Bladder microvascular endothelial cell (primary cell): Measurements from ENCODE around the gene CENPH. TPM values are rescaled to one million over a fixed set of nuclear protein-coding genes. Genes with fewer than 3 reads are reported as not detected.

ENCODE experiments used
- total RNA-seq: library from RNA; depleted of rRNA; stranded (reverse); fragments of >200 nt; gene quantifications from 2 replicates; pipeline ENCODE4 v1.2.3, GENCODE V29; 2014

CENPH gene, protein sequence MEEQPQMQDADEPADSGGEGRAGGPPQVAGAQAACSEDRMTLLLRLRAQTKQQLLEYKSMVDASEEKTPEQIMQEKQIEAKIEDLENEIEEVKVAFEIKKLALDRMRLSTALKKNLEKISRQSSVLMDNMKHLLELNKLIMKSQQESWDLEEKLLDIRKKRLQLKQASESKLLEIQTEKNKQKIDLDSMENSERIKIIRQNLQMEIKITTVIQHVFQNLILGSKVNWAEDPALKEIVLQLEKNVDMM
- 3.1 and 9.6 TPM in 2 replicates for total RNA-seq

DNA sequence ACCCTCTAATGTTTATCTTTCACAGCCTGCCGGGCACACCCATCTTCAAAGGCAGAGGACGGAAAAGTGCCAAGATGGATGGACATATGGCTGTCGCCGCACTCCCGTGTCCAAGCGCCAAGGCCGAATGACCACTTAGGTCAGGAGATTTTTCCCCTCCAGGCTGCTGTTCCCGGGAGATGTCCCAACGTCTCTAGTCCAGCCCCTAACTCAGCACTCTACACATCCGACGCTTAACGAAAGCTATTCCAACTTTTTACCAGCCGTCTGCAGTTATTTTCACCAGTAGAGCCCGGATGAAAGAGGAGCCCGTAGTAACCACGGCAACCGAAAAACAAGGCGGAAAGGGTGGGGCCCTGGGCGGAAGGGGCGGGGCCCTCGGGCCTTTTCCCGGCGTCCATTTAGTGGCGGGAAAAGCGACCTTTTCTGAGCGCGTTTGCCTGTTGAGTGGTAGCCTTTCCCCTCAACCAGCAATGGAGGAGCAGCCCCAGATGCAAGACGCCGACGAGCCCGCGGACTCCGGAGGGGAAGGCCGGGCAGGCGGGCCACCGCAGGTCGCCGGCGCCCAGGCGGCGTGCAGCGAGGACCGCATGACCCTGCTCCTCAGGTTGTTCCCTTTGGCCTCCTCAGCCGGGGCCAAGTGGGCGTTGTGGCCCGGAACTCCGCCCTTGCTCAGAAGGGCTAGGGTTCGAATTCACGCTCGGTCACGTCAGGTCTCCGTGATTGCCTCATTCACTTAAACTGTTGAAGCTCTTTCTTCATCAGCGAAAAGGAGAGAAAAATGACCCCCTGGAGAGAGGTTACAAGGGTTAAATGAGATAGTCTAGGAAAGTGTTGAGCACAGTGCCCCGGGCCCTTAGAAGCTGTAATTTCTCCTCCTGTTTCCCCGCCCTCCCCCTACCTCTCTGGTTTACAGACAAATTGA lies at the start of gene CENPH:
Gene CENPH (plus strand): TSS at position 422 of the 925 bp plus-strand sequence. CDS start 52 bp downstream, at position 474.

DNA sequence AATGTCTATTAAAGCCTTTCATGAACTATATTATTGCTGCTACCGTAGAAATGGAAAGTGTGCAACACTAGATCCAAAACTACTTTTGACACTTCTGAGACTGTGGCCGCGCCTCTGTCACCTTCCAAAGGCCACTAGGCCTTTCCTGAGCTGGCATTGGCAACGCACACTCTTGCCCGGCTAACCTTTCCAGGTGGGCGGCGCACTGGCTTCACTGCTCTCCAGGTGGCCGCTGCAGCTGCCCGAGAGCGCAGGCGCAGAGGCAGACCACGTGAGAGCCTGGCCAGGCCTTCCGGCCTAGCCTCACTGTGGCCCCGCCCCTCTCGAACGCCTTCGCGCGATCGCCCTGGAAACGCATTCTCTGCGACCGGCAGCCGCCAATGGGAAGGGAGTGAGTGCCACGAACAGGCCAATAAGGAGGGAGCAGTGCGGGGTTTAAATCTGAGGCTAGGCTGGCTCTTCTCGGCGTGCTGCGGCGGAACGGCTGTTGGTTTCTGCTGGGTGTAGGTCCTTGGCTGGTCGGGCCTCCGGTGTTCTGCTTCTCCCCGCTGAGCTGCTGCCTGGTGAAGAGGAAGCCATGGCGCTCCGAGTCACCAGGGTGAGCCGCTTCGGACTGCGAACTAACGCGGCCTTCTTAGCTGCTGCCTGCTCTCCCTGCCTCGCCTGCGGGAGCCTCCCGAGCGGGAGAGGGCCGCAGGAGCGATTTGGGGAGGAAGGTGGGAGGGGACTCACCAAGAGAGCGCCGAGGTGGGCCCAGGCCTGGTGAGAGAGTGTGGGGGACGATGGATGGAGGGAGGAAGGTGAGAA lies 22.5 kb upstream of the CENPH start, which contains the start of gene CCNB1:
Gene CCNB1 (plus strand): TSS at position 465 of the 807 bp plus-strand sequence. CDS start 113 bp downstream, at position 578.

DNA sequence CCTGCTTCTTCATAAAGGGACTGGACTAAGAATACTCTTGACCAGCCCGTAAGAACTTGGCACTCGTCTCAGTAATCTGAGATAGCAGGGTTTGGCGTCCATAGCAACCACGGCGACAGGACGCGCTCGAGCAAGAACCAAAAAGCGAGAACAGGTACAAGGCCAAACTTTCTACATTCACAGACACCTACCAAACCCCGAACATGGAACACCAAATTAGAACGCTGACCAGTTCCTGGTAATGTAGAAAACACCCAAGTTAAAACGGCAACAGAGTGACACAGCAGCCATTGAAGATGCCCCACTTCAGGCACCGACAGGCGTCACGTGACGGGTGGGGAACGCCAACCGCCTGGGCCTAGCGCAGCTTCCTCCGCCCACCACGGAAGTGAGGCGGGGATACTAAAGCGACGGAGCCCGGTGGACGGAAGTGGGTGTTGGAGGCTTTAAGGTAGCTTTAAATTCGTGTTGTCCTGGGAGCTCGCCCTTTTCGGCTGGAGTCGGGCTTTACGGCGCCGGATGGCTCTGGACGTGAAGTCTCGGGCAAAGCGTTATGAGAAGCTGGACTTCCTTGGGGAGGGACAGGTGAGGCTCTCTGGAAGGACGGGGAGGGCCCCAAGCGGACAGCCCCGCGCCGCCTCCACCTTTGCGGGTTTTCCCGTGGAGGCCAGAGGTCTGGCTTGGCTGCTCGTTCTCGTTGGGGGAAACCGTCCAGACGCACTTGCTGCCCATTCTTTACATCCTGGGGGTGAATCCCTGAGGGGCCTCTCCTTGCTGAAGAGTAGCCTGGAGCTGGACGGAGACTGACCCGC lies 45.3 kb downstream of the CENPH start, which contains the start of gene CDK7:
Gene CDK7 (plus strand): TSS at position 430 of the 812 bp plus-strand sequence. CDS start 90 bp downstream, at position 520.

Other genes with a start within 250 kb of the CENPH start
- gene SLC30A5, start 95.6 kb upstream of the CENPH start, total RNA-seq = 29.1 and 60.7 TPM in 2 replicates
- 64.4 and 126 TPM in 2 replicates for gene CCNB1, start 22.4 kb upstream of the CENPH start, total RNA-seq
- gene CDK7, start 45.3 kb downstream of the CENPH start, total RNA-seq = 29.5 and 47.3 TPM in 2 replicates
- gene CCDC125, start 143.2 kb downstream of the CENPH start, total RNA-seq = 2.9 and 5.5 TPM in 2 replicates
- 22.7 and 65.5 TPM in 2 replicates for gene AK6, start 179.9 kb downstream of the CENPH start, total RNA-seq
- 67.8 and 96.9 TPM in 2 replicates for gene TAF9, start 179.9 kb downstream of the CENPH start, total RNA-seq
- gene RAD17, start 180.2 kb downstream of the CENPH start, total RNA-seq = 9.7 and 16.3 TPM in 2 replicates
- 0.81 and 4.4 TPM in 2 replicates for gene MARVELD2, start 225.5 kb downstream of the CENPH start, total RNA-seq